Esophagus muscularis mucosa (tissue), 4 donors: ENCODE measurements around the gene DAB2. TPM values are rescaled to one million over a fixed set of nuclear protein-coding genes. Genes with fewer than 3 reads are reported as not detected.

Experiments used
- DNase-seq: peaks from one replicate; pipeline ENCODE4 v3.0.0-alpha.2; 2017; ENCODE audit errors: extremely low spot score
- H3K27ac ChIP-seq, 4 donors: fragments of 200-600 bp; sonication (generic); replicated peaks in 1 of 4; 1 replicate in 3 of 4; 2 replicates in 1 of 4; pipeline ENCODE4 v1.5.1; 2016 to 2019; ENCODE audit warnings: mild to moderate bottlenecking in 1 of 4
- H3K27me3 ChIP-seq, 4 donors: fragments of 200-600 bp; sonication (generic); one replicate each; pipeline versions ENCODE4 v1.5.1 to v1.6.0; 2016 to 2019
- H3K36me3 ChIP-seq, 4 donors: fragments of 200-600 bp; sonication (generic); one replicate each; pipeline ENCODE4 v1.5.1; 2016 to 2019
- H3K4me1 ChIP-seq, 4 donors: fragments of 200-600 bp; sonication (generic); one replicate each; pipeline ENCODE4 v1.5.1; 2016 to 2019
- H3K4me3 ChIP-seq, 4 donors: fragments of 200-600 bp; sonication (generic); 1 replicate in 2 of 4; 2 replicates in 2 of 4; pipeline ENCODE4 v1.5.1; 2016 to 2019; ENCODE audit warnings: mild to moderate bottlenecking in 4 of 4, moderate library complexity in 1 of 4
- H3K9me3 ChIP-seq, 4 donors: fragments of 200-600 bp; sonication (generic); 1 replicate in 3 of 4; 2 replicates in 1 of 4; pipeline ENCODE4 v1.5.1; 2016 to 2019
- CTCF ChIP-seq, 3 experiments: fragments of 200-600 bp in 2 of 3; fragments of 450-650 bp in 1 of 3; sonication (generic) in 2 of 3; IDR thresholded peaks; one replicate each; pipeline ENCODE4 v1.5.1; 2017 to 2019; ENCODE audit warnings: antibody characterized with exemption in 3 of 3, mild to moderate bottlenecking in 2 of 3, moderate library complexity in 1 of 3
- EP300 ChIP-seq: sonication (generic); formaldehyde crosslinking; IDR thresholded peaks from one replicate; pipeline ENCODE4 v1.6.1; 2017; ENCODE audit warnings: antibody characterized with exemption
- POLR2A ChIP-seq: fragments of 450-650 bp; IDR thresholded peaks from one replicate; pipeline ENCODE4 v1.6.1; 2017; ENCODE audit warnings: antibody characterized with exemption, moderate library complexity, mild to moderate bottlenecking, low read depth
- POLR2AphosphoS5 ChIP-seq, 2 donors: sonication (generic); formaldehyde crosslinking; IDR thresholded peaks; one replicate each; pipeline ENCODE4 v1.6.1; 2017; ENCODE audit warnings: antibody characterized with exemption in 2 of 2
- WGBS: methylation state at CpG from one replicate; pipeline ENCODE4 v1.1.5; 2018; 5-methylcytosine and 5-hydroxymethylcytosine counted together
- intact Hi-C: fragments of 100-400 bp; cut with DNase I; formaldehyde crosslinking; loops from one replicate; pipeline ENCODE4 v1.15.1; 2023
- total RNA-seq, 4 donors: library from RNA; depleted of rRNA; stranded (reverse); fragments of >200 nt; gene quantifications; one replicate each; pipeline versions ENCODE4 v1.1.0 to v1.2.1, GENCODE V29; 2016

The DAB2 gene
- total RNA-seq, 4 donors from 2014 or later, result 48.7 to 84.3 (median 55.1) TPM

GRCh38 chr5:39376293-39376714 lies 48.5 kb downstream of the DAB2 start:
- WGBS, result 62% methylated on average over 3 of the region's 3 CpGs
- Histone ChIP-seq H3K4me1 (peaks cover 0 to 4% (median 0%) of the 10 kb centered on the region in 4 donors), H3K36me3 (peaks cover 22 to 84% (median 53%) of the 10 kb centered on the region in 4 donors), H3K27me3 (no peaks in the 10 kb centered on the region), H3K4me3 (no peak overlapping the region), H3K27ac (no peak overlapping the region), H3K9me3 (no peaks in the 10 kb centered on the region)
- intact Hi-C loops, result loop anchor here (2.0 to 5.0 kb wide), 2 partner anchors 170 to 191 kb away; no protein-coding TSS in a partner anchor
- no peak for TF ChIP-seq EP300
- TF ChIP-seq CTCF (IDR thresholded peaks at IDR 0.05), result peak; percentile 75 to 86 (median 76)
- TF ChIP-seq POLR2A, result no peak
- TF ChIP-seq POLR2AphosphoS5 (IDR thresholded peaks at IDR 0.05), result peak in 1 of 2 donors; percentile 19
- no peak for DNase-seq

GRCh38 chr5:39373791-39374190 lies 51.0 kb downstream of the DAB2 start:
- 87% methylated on average over 2 of the region's 2 CpGs for WGBS

GRCh38 chr5:39371367-39371635 lies 53.5 kb downstream of the DAB2 start:
- 50% methylated on average over 3 of the region's 3 CpGs for WGBS
- Histone ChIP-seq H3K4me1 (no peaks in the 10 kb centered on the region), H3K36me3 (peaks cover 26 to 58% (median 44%) of the 10 kb centered on the region in 4 donors), H3K9me3 (no peaks in the 10 kb centered on the region), H3K27ac (no peak overlapping the region), H3K27me3 (no peaks in the 10 kb centered on the region), H3K4me3 (no peak overlapping the region)
- no peak for TF ChIP-seq POLR2AphosphoS5 (IDR thresholded peaks at IDR 0.05)
- no peak for TF ChIP-seq CTCF (IDR thresholded peaks at IDR 0.05)
- TF ChIP-seq POLR2A, result no peak
- TF ChIP-seq EP300, result no peak
- DNase-seq, result no peak
- intact Hi-C loops, result loop anchor here (5.0 kb wide), 1 partner anchor 154 kb away; the partner anchor contains the start of gene FYB1

More at GRCh38 chr5:39373791-39374190, 51.0 kb downstream of the DAB2 start:
- TF ChIP-seq POLR2AphosphoS5 (IDR thresholded peaks at IDR 0.05) (no peak), POLR2A (no peak), CTCF (IDR thresholded peaks at IDR 0.05) (no peak)
- H3K4me1 ChIP-seq, result no peaks in the 10 kb centered on the region
- H3K36me3 ChIP-seq, result peaks cover 26 to 68% (median 51%) of the 10 kb centered on the region in 4 donors
- no peaks in the 10 kb centered on the region for H3K9me3 ChIP-seq
- H3K27ac ChIP-seq, result no peak overlapping the region
- no peak for DNase-seq
- no peaks in the 10 kb centered on the region for H3K27me3 ChIP-seq
- intact Hi-C loops, result loop anchor here (5.0 kb wide), 1 partner anchor 156 kb away; the partner anchor contains the start of gene FYB1
- H3K4me3 ChIP-seq, result no peak overlapping the region

GRCh38 chr5:39370555-39371366 lies 54.0 kb downstream of the DAB2 start:
- peaks cover 26 to 53% (median 43%) of the 10 kb centered on the region in 4 donors for H3K36me3 ChIP-seq
- no peak for DNase-seq
- no peaks in the 10 kb centered on the region for H3K4me1 ChIP-seq
- no peak overlapping the region for H3K4me3 ChIP-seq
- intact Hi-C loops, result loop anchor here (5.0 kb wide), 1 partner anchor 153 kb away; the partner anchor contains the start of gene FYB1
- no peak overlapping the region for H3K27ac ChIP-seq
- no peaks in the 10 kb centered on the region for H3K9me3 ChIP-seq
- TF ChIP-seq POLR2AphosphoS5 (IDR thresholded peaks at IDR 0.05) (peak in 1 of 2 donors; percentile 6), CTCF (IDR thresholded peaks at IDR 0.05) (no peak)
- WGBS, result 77% methylated on average over 10 of the region's 10 CpGs
- H3K27me3 ChIP-seq, result no peaks in the 10 kb centered on the region
